Loucy (cell line): Measurements from ENCODE around the gene PLPP1.

Experiments used
- H2AFZ ChIP-seq: fragments of 200-600 bp; sonication (generic); 2 replicates; pipeline ENCODE4 v1.6.0; 2016; ENCODE audit warnings: antibody characterized with exemption, mild to moderate bottlenecking, low read length, moderate library complexity
- H3F3A ChIP-seq: fragments of 200-600 bp; 2 replicates; pipeline ENCODE4 v1.6.0; 2016; ENCODE audit warnings: antibody characterized with exemption, low read depth, mild to moderate bottlenecking
- H3K27me3 ChIP-seq: fragments of 200-600 bp; sonication (generic); 2 replicates; pipeline ENCODE4 v1.6.1; 2014; ENCODE audit warnings: low read length, mild to moderate bottlenecking; ENCODE audit not compliant: insufficient read depth, poor library complexity, severe bottlenecking
- H3K36me3 ChIP-seq: fragments of 200-600 bp; sonication (generic); 2 replicates; pipeline ENCODE4 v1.6.1; 2016; ENCODE audit warnings: low read length; ENCODE audit not compliant: insufficient read depth
- H3K4me1 ChIP-seq: fragments of 200-600 bp; sonication (generic); 2 replicates; pipeline ENCODE4 v1.5.1; 2014; ENCODE audit warnings: low read length, mild to moderate bottlenecking; ENCODE audit not compliant: insufficient read depth, poor library complexity, severe bottlenecking
- H3K4me2 ChIP-seq: fragments of 200-600 bp; sonication (generic); 2 replicates; pipeline ENCODE4 v1.6.0; 2014; ENCODE audit warnings: antibody characterized with exemption, low read length, low read depth, mild to moderate bottlenecking; ENCODE audit not compliant: poor library complexity, severe bottlenecking
- H3K4me3 ChIP-seq: fragments of 200-600 bp; sonication (generic); 2 replicates; pipeline ENCODE4 v1.5.1; 2014; ENCODE audit warnings: low read length, mild to moderate bottlenecking, mixed read lengths; ENCODE audit not compliant: poor library complexity, severe bottlenecking
- H3K79me2 ChIP-seq: fragments of 200-600 bp; sonication (generic); 2 replicates; pipeline ENCODE4 v1.6.1; 2014; ENCODE audit warnings: low read length; ENCODE audit not compliant: insufficient read depth
- H3K9ac ChIP-seq: fragments of 200-600 bp; sonication (generic); 2 replicates; pipeline ENCODE4 v1.6.0; 2014; ENCODE audit warnings: mild to moderate bottlenecking, low read depth, low read length, moderate library complexity; ENCODE audit not compliant: poor library complexity, severe bottlenecking
- H3K9me2 ChIP-seq: fragments of 200-600 bp; sonication (generic); replicated peaks from 2 replicates; pipeline ENCODE4 v1.6.1; 2016; ENCODE audit warnings: low read depth, low read length, mixed read lengths
- H3K9me3 ChIP-seq: fragments of 200-600 bp; sonication (generic); 2 replicates; pipeline ENCODE4 v1.6.1; 2014; ENCODE audit warnings: mild to moderate bottlenecking, antibody characterized with exemption, low read length, low read depth; ENCODE audit not compliant: insufficient read depth
- H4K20me1 ChIP-seq: fragments of 200-600 bp; sonication (generic); 2 replicates; pipeline ENCODE4 v1.6.0; 2014; ENCODE audit warnings: antibody characterized with exemption, low read length, mild to moderate bottlenecking; ENCODE audit not compliant: insufficient read depth, poor library complexity, severe bottlenecking
- EZH2phosphoT487 ChIP-seq: fragments of 200-600 bp; IDR thresholded peaks from 2 replicates; pipeline ENCODE4 v1.6.1; 2018; ENCODE audit warnings: antibody characterized with exemption, mild to moderate bottlenecking, moderate library complexity, borderline replicate concordance
- TF ChIP-seq, protein P1 (sequence below): fragments of 200-600 bp; sonication (generic); conservative IDR thresholded peaks from 2 replicates; pipeline ENCODE4 v1.5.1; 2014; ENCODE audit warnings: mild to moderate bottlenecking, antibody characterized with exemption, low read length

The PLPP1 gene

DNA sequence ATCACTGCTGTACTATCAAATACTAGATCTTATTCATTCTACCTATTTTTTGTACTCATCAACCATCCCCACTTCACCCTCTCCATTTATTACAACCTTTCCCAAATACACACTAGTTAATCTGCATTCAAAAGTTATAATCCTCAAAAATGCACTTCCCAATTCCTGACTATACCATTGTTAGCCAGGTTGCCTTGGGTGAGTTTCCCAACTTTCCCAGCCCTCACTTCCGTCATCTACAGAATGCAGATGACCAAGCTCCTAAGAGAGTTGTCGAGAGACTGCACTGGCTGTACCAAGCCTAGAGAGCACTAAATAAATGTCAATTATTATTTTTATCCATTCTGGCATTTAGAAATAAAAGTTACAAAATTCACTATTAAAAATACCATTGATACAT lies 11.5 kb downstream of the PLPP1 start:
- Histone ChIP-seq H3K79me2 (peaks cover 4% of the 10 kb centered on the region; the same call in 1 of the 2 replicates), H3K9me3 (no peaks in the 10 kb centered on the region), H2AFZ (no peak overlapping the region), H3K9ac (no peak overlapping the region), H3K27me3 (no peaks in the 10 kb centered on the region), H3K9me2 (no peaks in the 10 kb centered on the region), H3K4me1 (no peaks in the 10 kb centered on the region), H3K4me3 (no peak overlapping the region), H3K4me2 (no peak overlapping the region), H4K20me1 (no peaks in the 10 kb centered on the region), H3F3A (no peaks in the 10 kb centered on the region), H3K36me3 (no peaks in the 10 kb centered on the region)
- TF ChIP-seq, protein P1, sequence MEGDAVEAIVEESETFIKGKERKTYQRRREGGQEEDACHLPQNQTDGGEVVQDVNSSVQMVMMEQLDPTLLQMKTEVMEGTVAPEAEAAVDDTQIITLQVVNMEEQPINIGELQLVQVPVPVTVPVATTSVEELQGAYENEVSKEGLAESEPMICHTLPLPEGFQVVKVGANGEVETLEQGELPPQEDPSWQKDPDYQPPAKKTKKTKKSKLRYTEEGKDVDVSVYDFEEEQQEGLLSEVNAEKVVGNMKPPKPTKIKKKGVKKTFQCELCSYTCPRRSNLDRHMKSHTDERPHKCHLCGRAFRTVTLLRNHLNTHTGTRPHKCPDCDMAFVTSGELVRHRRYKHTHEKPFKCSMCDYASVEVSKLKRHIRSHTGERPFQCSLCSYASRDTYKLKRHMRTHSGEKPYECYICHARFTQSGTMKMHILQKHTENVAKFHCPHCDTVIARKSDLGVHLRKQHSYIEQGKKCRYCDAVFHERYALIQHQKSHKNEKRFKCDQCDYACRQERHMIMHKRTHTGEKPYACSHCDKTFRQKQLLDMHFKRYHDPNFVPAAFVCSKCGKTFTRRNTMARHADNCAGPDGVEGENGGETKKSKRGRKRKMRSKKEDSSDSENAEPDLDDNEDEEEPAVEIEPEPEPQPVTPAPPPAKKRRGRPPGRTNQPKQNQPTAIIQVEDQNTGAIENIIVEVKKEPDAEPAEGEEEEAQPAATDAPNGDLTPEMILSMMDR = no peak
- no peak for TF ChIP-seq EZH2phosphoT487

DNA sequence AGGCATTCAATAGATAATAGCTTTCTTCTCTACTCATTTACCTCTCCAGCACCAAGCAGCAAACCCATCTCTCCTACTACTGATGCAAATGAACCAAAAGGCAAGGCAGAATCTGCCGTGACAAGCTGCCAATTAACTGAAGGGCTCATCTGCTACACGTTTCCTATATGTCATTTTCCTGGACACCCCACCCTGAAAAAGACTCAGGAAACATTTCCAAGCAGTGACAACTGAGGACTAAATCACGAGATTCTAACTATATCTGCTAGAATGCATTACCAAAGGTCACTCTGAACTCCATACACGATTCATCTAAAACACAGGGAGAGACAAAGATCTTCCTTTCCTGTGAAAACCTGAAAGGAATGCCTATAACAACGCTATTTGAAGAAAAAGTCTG lies 12.9 kb downstream of the PLPP1 start:
- H3K9me3 ChIP-seq = no peaks in the 10 kb centered on the region
- H3K4me3 ChIP-seq = no peak overlapping the region
- no peaks in the 10 kb centered on the region for H3K4me1 ChIP-seq
- peaks cover 4% of the 10 kb centered on the region; the same call in 1 of the 2 replicates for H3K79me2 ChIP-seq
- no peaks in the 10 kb centered on the region for H3F3A ChIP-seq
- no peaks in the 10 kb centered on the region for H3K27me3 ChIP-seq
- TF ChIP-seq, protein P1 = no peak
- TF ChIP-seq EZH2phosphoT487 = no peak
- H3K36me3 ChIP-seq = no peaks in the 10 kb centered on the region
- no peaks in the 10 kb centered on the region for H4K20me1 ChIP-seq
- H3K4me2 ChIP-seq = no peak overlapping the region
- no peaks in the 10 kb centered on the region for H3K9me2 ChIP-seq
- H3K9ac ChIP-seq = no peak overlapping the region
- H2AFZ ChIP-seq = no peak overlapping the region

DNA sequence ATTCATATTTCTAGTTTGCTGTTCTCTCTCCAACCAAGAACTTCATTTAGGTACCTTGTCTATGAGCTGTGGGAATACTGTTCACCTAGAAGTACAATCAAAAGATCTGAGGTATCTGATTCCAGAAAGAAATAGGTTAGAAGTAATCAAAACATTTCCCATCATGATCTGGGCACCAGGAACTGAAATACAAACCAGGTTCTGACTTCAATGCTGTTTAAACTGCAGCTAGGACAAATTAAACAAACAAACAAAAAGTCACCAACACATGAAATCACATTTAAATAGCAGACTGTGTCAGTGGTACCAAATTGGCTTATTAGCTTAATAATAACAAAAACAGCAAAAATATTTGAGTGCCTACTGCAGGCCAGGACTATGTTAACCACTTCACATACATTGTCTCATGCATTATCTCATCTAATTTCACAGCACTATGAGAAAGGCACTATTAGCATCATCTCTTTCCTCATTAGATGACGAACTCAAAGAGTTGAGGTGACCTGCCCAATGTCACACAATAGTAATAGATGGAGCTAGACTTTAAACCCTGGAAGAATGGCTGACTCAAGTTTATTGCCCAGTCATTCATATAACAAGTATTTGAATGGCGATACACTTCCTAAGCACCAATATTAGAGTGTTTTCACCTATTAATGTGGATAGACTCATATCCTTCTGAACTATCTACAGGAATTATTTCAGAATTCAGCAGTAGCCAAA lies 14.5 kb downstream of the PLPP1 start:
- Histone ChIP-seq H3F3A (no peaks in the 10 kb centered on the region), H3K4me2 (no peak overlapping the region), H3K27me3 (no peaks in the 10 kb centered on the region), H4K20me1 (no peaks in the 10 kb centered on the region), H3K4me1 (no peaks in the 10 kb centered on the region), H3K9ac (no peak overlapping the region), H3K4me3 (no peak overlapping the region), H3K79me2 (peaks cover 4% of the 10 kb centered on the region; the same call in 1 of the 2 replicates), H3K9me2 (no peaks in the 10 kb centered on the region), H3K36me3 (no peaks in the 10 kb centered on the region), H2AFZ (no peak overlapping the region), H3K9me3 (no peaks in the 10 kb centered on the region)
- TF ChIP-seq, protein P1 = no peak
- TF ChIP-seq EZH2phosphoT487 = no peak
